HepG2 (cell line): ENCODE data around the gene CMTM1. TPM values are rescaled to one million over a fixed set of nuclear protein-coding genes. Genes with fewer than 3 reads are reported as not detected.

Source experiments
- ATAC-seq: fragments of 200-7000 bp; cut with Tn5 transposase; 3 replicates; pipeline ENCODE4 v1.9.1; 2020; ENCODE audit warnings: mild to moderate bottlenecking, moderate library complexity
- BruUV-seq: library from RNA; stranded (reverse); fragments of 400-500 nt; replicated peaks from 2 replicates; lab custom pipeline; 2021; lab: Mats Ljungman, UMichigan
- CTCF ChIA-PET: fragments of 300-600 bp; formaldehyde crosslinking; extraction: SDS; loops from one replicate; lab custom pipeline; 2021; ENCODE audit warnings: low total read pairs, inconsistent platforms, low intra/inter-chr PET ratio; lab: Yijun Ruan, JAX
- POLR2A ChIA-PET: fragments of 350-600 bp; sonication (Branson Sonifier 250); formaldehyde crosslinking; loops from one replicate; lab custom pipeline; 2020; ENCODE audit warnings: antibody characterized with exemption, inconsistent platforms; lab: Yijun Ruan, JAX
- DNase-seq: peaks from one replicate; pipeline ENCODE4 v3.0.0-alpha.2; 2015; ENCODE audit warnings: low spot score
- FAIRE-seq: peaks from 3 replicates; lab custom pipeline; 2011; peaks lifted over from hg19 to GRCh38; lab: Jason Lieb, UNC
- H2AFZ ChIP-seq: one replicate; pipeline ENCODE4 v1.6.1; 2011; ENCODE audit warnings: low read length, inconsistent platforms
- H3K27ac ChIP-seq: fragments of 300-600 bp; 3 replicates; pipeline ENCODE4 v1.8.0; 2011; ENCODE audit warnings: mixed run types, mild to moderate bottlenecking, mixed read lengths, low read length, inconsistent platforms; ENCODE audit not compliant: insufficient read depth; ENCODE audit errors: extremely low read length
- H3K27me3 ChIP-seq, 2 experiments: fragments of 200-600 bp in 1 of 2; 2 replicates in 1 of 2; 3 replicates in 1 of 2; pipeline versions ENCODE4 v1.6.0 to v1.8.0; 2011; ENCODE audit warnings: low read length in 2 of 2, mild to moderate bottlenecking in 2 of 2, moderate library complexity in 2 of 2, inconsistent platforms in 1 of 2; ENCODE audit not compliant: insufficient read depth in 2 of 2, control insufficient read depth in 1 of 2
- H3K36me3 ChIP-seq, 2 experiments: fragments of 200-600 bp in 1 of 2; replicated peaks in 1 of 2; 2 replicates in 1 of 2; 3 replicates in 1 of 2; pipeline versions ENCODE4 v1.5.1 to v1.8.0; 2011; ENCODE audit warnings: low read length in 2 of 2, inconsistent platforms in 1 of 2; ENCODE audit not compliant: insufficient read depth in 2 of 2, control insufficient read depth in 1 of 2
- H3K4me1 ChIP-seq: 2 replicates; pipeline ENCODE4 v1.5.1; 2012; ENCODE audit warnings: low read length, inconsistent platforms; ENCODE audit not compliant: insufficient read depth
- H3K4me2 ChIP-seq: 2 replicates; pipeline ENCODE4 v1.6.0; 2011; ENCODE audit warnings: low read depth, low read length, inconsistent platforms
- H3K4me3 ChIP-seq, 3 experiments: fragments of 200-600 bp in 1 of 3; sonication (generic), shearing (Covaris generic) in 1 of 3; replicated peaks in 1 of 3; 2 replicates each; pipeline ENCODE4 v1.5.1; 2011 to 2016; ENCODE audit warnings: low read length in 3 of 3, inconsistent platforms in 2 of 3, low read depth in 2 of 3, mild to moderate bottlenecking in 2 of 3, control low read depth in 1 of 3, mixed read lengths in 1 of 3; ENCODE audit not compliant: insufficient read depth in 1 of 3
- H3K79me2 ChIP-seq: one replicate; pipeline ENCODE4 v1.6.1; 2011; ENCODE audit warnings: low read length, inconsistent platforms; ENCODE audit not compliant: insufficient read depth
- H3K9ac ChIP-seq: 2 replicates; pipeline ENCODE4 v1.6.0; 2011; ENCODE audit warnings: mild to moderate bottlenecking, low read depth, low read length, inconsistent platforms; ENCODE audit not compliant: insufficient read depth
- H3K9me3 ChIP-seq: 2 replicates; pipeline ENCODE4 v1.5.1; 2012; ENCODE audit warnings: mild to moderate bottlenecking, low read length
- H4K20me1 ChIP-seq: 2 replicates; pipeline ENCODE4 v1.6.0; 2011; ENCODE audit warnings: inconsistent platforms, mild to moderate bottlenecking, low read length, moderate library complexity; ENCODE audit not compliant: insufficient read depth
- CEBPB ChIP-seq: IDR thresholded peaks from 2 replicates; pipeline ENCODE4 v1.6.1; 2011; ENCODE audit warnings: low read depth, low read length, improper control_type of control experiment, borderline replicate concordance
- GATA4 ChIP-seq: sonication (generic); IDR thresholded peaks from 2 replicates; pipeline ENCODE4 v1.6.1; 2016; ENCODE audit warnings: antibody characterized with exemption, low read depth, borderline replicate concordance
- HES4 ChIP-seq: sonication (generic); formaldehyde crosslinking; IDR thresholded peaks from 2 replicates; pipeline ENCODE4 v1.9.0; 2021; ENCODE audit warnings: mild to moderate bottlenecking, missing genetic modification reagents, borderline replicate concordance
- MTA3 ChIP-seq: sonication (generic); formaldehyde crosslinking; IDR thresholded peaks from 2 replicates; pipeline ENCODE4 v1.4.0; 2020; ENCODE audit warnings: missing genetic modification reagents
- NONO ChIP-seq, 2 experiments: fragments of 450-650 bp in 1 of 2; sonication (generic) in 1 of 2; formaldehyde crosslinking in 1 of 2; IDR thresholded peaks in 1 of 2; conservative IDR thresholded peaks in 1 of 2; 2 replicates each; pipeline versions ENCODE4 v1.6.1 to v1.8.0; 2017 to 2022; ENCODE audit warnings: mild to moderate bottlenecking in 1 of 2, missing genetic modification reagents in 1 of 2, moderate library complexity in 1 of 2
- SIX4 ChIP-seq: sonication (generic); formaldehyde crosslinking; IDR thresholded peaks from 2 replicates; pipeline ENCODE4 v1.4.0; 2020; ENCODE audit warnings: missing genetic modification reagents
- ZC3H13 ChIP-seq: sonication (generic); formaldehyde crosslinking; IDR thresholded peaks from 2 replicates; pipeline ENCODE4 v1.8.1; 2023; ENCODE audit warnings: mild to moderate bottlenecking, missing genetic modification reagents, moderate library complexity
- ZNF326 ChIP-seq: sonication (generic); formaldehyde crosslinking; IDR thresholded peaks from 2 replicates; pipeline ENCODE4 v1.4.0; 2020; ENCODE audit warnings: missing genetic modification reagents, borderline replicate concordance
- ZNF496 ChIP-seq: sonication (generic); formaldehyde crosslinking; IDR thresholded peaks from 2 replicates; pipeline ENCODE4 v1.8.1; 2023; ENCODE audit warnings: mild to moderate bottlenecking, moderate library complexity, missing genetic modification reagents; ENCODE audit not compliant: insufficient replicate concordance
- WGBS: methylation state at CpG from one replicate; pipeline ENCODE4 v1.1.6; 2017; ENCODE audit warnings: low lambda C conversion rate; 5-methylcytosine and 5-hydroxymethylcytosine counted together
- in situ Hi-C: cut with HindIII; loops from 2 replicates; pipeline ENCODE4 v1.10.0; 2017; ENCODE audit warnings: low pct_unique_long_range_greater_than_20kb; ENCODE audit not compliant: extremely low pct_ligation_motif_present
- intact Hi-C: fragments of 100-400 bp; cut with micrococcal nuclease; formaldehyde crosslinking; loops from one replicate; pipeline ENCODE4 v1.10.0; 2022; ENCODE audit not compliant: unreplicated experiment
- polyA plus RNA-seq, 8 experiments: library from polyadenylated mRNA; depleted of rRNA in 3 of 8; stranded (reverse) in 7 of 8; unstranded in 1 of 8; fragments of >200 nt; fragmentation: Illumina TruSeq in 4 of 8; extraction: Trizol in 4 of 8; gene quantifications; 2 replicates each; pipeline versions ENCODE4 v1.2.1 to v1.2.3, GENCODE V29; 2011 to 2016; ENCODE audit warnings: low read depth in 4 of 8, missing spikeins in 1 of 8, mixed read lengths in 1 of 8; ENCODE audit not compliant: insufficient read depth in 1 of 8
- total RNA-seq, 5 experiments: library from RNA; depleted of rRNA; stranded (reverse); fragments of >200 nt; fragmentation: Illumina TruSeq; extraction: Trizol; gene quantifications; 2 replicates each; pipeline ENCODE4 v1.2.3, GENCODE V29; 2016; ENCODE audit warnings: low read depth in 1 of 5
- TF ChIP-seq, protein P1 (sequence below): sonication (generic); formaldehyde crosslinking; IDR thresholded peaks from 2 replicates; pipeline ENCODE4 v1.4.0; 2020; ENCODE audit warnings: mild to moderate bottlenecking, missing genetic modification reagents
- TF ChIP-seq, protein P2 (sequence below): fragments of 450-650 bp; IDR thresholded peaks from 2 replicates; pipeline ENCODE4 v1.6.1; 2016
- TF ChIP-seq, protein P3 (sequence below): sonication (generic); formaldehyde crosslinking; conservative IDR thresholded peaks from 2 replicates; pipeline ENCODE4 v1.8.0; 2022; ENCODE audit warnings: low read depth, missing genetic modification reagents
- TF ChIP-seq, protein P4 (sequence below): conservative IDR thresholded peaks from 2 replicates; pipeline ENCODE4 v1.6.1; 2018; ENCODE audit warnings: missing genetic modification reagents

Gene CMTM1
- total and polyA plus RNA-seq, 2 of the 13 experiments (the other 11 are each of a cell fraction or from before 2014, with no cell fraction given): 1.7 to 2.9 TPM

DNA sequence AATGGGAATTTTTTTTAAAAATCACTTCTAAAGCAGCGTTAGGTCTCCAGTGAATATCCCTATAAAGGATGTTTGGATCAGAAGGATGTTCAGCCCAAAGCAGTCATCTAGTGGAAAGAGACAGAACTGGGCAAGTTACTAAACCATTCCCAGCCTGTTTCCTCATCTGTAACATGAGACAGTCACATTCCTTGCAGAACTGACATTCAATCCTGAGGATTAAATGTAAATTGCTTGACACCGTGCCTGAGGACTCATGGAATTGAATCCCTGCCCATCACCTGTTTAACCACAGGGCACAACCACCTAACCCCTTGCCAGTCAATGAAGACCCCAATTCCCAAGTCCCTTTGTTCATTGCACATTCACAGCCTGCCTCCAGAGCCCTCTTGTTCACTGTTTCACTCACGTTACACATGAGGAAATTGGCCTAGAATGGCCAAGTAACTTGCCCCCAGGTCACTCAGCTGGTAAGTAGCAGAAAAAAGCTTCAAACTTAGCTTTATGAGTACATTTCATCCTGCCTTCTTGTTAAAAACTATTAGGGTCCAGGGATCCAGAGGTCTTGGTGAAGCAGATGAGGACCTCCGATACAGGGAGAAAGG is 14.5 kb downstream of the CMTM1 start:
- Histone ChIP-seq H3K4me3 (no peak overlapping the region), H3K27me3 (peaks cover 0 to 16% of the 10 kb centered on the region in 2 experiments; a peak in 2 of 5 replicates), H3K36me3 (no peaks in the 10 kb centered on the region), H3K9ac (no peak overlapping the region), H4K20me1 (no peaks in the 10 kb centered on the region), H3K4me2 (no peak overlapping the region), H3K4me1 (peaks cover 6% of the 10 kb centered on the region; the same call in 1 of the 2 replicates), H2AFZ (no peak overlapping the region), H3K27ac (no peak overlapping the region), H3K9me3 (no peaks in the 10 kb centered on the region), H3K79me2 (no peaks in the 10 kb centered on the region)
- ATAC-seq: peak; percentile 65
- intact Hi-C loops (no loop called here), in situ Hi-C loops (no loop called here)
- no TSS peak for BruUV-seq
- 34% methylated on average over 4 of the region's 4 CpGs for WGBS
- ChIA-PET CTCF (no interaction called here), POLR2A (no interaction called here)
- peak; percentile 16 for DNase-seq
- FAIRE-seq: no peak
- TF ChIP-seq ZC3H13 (CRISPR knock-in tag) (no peak), CEBPB (peak; percentile 20; the same call in 1 of the 2 replicates), NONO (IDR thresholded peaks at IDR 0.05) (no peak), NONO (CRISPR knock-in tag; conservative IDR thresholded peaks at IDR 0.05) (no peak), ZNF496 (CRISPR knock-in tag) (no peak), GATA4 (no peak), SIX4 (0 out of 2 replicates have a peak, but pooled peaks have one; percentile 32), MTA3 (no peak), ZNF326 (no peak), HES4 (CRISPR knock-in tag) (no peak)
- TF ChIP-seq, protein P1, sequence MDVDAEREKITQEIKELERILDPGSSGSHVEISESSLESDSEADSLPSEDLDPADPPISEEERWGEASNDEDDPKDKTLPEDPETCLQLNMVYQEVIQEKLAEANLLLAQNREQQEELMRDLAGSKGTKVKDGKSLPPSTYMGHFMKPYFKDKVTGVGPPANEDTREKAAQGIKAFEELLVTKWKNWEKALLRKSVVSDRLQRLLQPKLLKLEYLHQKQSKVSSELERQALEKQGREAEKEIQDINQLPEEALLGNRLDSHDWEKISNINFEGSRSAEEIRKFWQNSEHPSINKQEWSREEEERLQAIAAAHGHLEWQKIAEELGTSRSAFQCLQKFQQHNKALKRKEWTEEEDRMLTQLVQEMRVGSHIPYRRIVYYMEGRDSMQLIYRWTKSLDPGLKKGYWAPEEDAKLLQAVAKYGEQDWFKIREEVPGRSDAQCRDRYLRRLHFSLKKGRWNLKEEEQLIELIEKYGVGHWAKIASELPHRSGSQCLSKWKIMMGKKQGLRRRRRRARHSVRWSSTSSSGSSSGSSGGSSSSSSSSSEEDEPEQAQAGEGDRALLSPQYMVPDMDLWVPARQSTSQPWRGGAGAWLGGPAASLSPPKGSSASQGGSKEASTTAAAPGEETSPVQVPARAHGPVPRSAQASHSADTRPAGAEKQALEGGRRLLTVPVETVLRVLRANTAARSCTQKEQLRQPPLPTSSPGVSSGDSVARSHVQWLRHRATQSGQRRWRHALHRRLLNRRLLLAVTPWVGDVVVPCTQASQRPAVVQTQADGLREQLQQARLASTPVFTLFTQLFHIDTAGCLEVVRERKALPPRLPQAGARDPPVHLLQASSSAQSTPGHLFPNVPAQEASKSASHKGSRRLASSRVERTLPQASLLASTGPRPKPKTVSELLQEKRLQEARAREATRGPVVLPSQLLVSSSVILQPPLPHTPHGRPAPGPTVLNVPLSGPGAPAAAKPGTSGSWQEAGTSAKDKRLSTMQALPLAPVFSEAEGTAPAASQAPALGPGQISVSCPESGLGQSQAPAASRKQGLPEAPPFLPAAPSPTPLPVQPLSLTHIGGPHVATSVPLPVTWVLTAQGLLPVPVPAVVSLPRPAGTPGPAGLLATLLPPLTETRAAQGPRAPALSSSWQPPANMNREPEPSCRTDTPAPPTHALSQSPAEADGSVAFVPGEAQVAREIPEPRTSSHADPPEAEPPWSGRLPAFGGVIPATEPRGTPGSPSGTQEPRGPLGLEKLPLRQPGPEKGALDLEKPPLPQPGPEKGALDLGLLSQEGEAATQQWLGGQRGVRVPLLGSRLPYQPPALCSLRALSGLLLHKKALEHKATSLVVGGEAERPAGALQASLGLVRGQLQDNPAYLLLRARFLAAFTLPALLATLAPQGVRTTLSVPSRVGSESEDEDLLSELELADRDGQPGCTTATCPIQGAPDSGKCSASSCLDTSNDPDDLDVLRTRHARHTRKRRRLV (CRISPR knock-in tag): no peak
- TF ChIP-seq, protein P2, sequence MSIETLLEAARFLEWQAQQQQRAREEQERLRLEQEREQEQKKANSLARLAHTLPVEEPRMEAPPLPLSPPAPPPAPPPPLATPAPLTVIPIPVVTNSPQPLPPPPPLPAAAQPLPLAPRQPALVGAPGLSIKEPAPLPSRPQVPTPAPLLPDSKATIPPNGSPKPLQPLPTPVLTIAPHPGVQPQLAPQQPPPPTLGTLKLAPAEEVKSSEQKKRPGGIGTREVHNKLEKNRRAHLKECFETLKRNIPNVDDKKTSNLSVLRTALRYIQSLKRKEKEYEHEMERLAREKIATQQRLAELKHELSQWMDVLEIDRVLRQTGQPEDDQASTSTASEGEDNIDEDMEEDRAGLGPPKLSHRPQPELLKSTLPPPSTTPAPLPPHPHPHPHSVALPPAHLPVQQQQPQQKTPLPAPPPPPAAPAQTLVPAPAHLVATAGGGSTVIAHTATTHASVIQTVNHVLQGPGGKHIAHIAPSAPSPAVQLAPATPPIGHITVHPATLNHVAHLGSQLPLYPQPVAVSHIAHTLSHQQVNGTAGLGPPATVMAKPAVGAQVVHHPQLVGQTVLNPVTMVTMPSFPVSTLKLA: no peak
- TF ChIP-seq, protein P3, sequence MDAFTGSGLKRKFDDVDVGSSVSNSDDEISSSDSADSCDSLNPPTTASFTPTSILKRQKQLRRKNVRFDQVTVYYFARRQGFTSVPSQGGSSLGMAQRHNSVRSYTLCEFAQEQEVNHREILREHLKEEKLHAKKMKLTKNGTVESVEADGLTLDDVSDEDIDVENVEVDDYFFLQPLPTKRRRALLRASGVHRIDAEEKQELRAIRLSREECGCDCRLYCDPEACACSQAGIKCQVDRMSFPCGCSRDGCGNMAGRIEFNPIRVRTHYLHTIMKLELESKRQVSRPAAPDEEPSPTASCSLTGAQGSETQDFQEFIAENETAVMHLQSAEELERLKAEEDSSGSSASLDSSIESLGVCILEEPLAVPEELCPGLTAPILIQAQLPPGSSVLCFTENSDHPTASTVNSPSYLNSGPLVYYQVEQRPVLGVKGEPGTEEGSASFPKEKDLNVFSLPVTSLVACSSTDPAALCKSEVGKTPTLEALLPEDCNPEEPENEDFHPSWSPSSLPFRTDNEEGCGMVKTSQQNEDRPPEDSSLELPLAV (CRISPR knock-in tag): no peak
- TF ChIP-seq, protein P4, sequence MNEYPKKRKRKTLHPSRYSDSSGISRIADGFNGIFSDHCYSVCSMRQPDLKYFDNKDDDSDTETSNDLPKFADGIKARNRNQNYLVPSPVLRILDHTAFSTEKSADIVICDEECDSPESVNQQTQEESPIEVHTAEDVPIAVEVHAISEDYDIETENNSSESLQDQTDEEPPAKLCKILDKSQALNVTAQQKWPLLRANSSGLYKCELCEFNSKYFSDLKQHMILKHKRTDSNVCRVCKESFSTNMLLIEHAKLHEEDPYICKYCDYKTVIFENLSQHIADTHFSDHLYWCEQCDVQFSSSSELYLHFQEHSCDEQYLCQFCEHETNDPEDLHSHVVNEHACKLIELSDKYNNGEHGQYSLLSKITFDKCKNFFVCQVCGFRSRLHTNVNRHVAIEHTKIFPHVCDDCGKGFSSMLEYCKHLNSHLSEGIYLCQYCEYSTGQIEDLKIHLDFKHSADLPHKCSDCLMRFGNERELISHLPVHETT (CRISPR knock-in tag): no peak
